ENCODE measurements around the gene FEM1A. TPM values are rescaled to one million over a fixed set of nuclear protein-coding genes. Genes with fewer than 3 reads are reported as not detected.
A peak's percentile ranks its signal among the peaks of the same experiment; 100 is the strongest.
"Not testable (repeated sequence)": the region's sequence is repeated elsewhere in the genome, so short reads cannot be mapped to it uniquely, and the experiment has no call there.

The FEM1A gene
- total RNA-seq, 4 donors from 2014 or later = 16.8 to 22.7 (median 18.4) TPM

GRCh38 chr19:4816202-4816949, 24.8 kb downstream of the FEM1A start:
- TF ChIP-seq CTCF (IDR thresholded peaks at IDR 0.05) = no peak
- TF ChIP-seq POLR2A (IDR thresholded peaks at IDR 0.05) = no peak
- Histone ChIP-seq H3K27ac (peak overlapping the region in 3 of 4 donors; percentile 34 to 69 (median 36)), H3K4me1 (peaks cover 19 to 45% (median 22%) of the 10 kb centered on the region in 3 donors), H3K9me3 (no peaks in the 10 kb centered on the region), H3K4me3 (peak overlapping the region in 1 of 4 donors; percentile 6), H3K36me3 (peaks cover 10 to 43% (median 12%) of the 10 kb centered on the region in 3 donors), H3K27me3 (no peaks in the 10 kb centered on the region)
- WGBS, 2 donors = 88 to 90% methylated on average over 8 to 15 of the region's 35 CpGs
- intact Hi-C loops (cut with DNase I) = no loop called here
- no peak for DNase-seq

GRCh38 chr19:4816950-4817278, 25.4 kb downstream of the FEM1A start:
- no peak overlapping the region for H3K27ac ChIP-seq
- 94 to 95% methylated on average over 10 to 14 of the region's 16 CpGs for WGBS, 2 donors
- H3K4me3 ChIP-seq = no peak overlapping the region
- H3K36me3 ChIP-seq = peaks cover 10 to 44% (median 12%) of the 10 kb centered on the region in 3 donors
- peaks cover 18 to 39% (median 22%) of the 10 kb centered on the region in 3 donors for H3K4me1 ChIP-seq
- intact Hi-C loops (cut with DNase I) = no loop called here
- DNase-seq = no peak
- no peak for TF ChIP-seq POLR2A (IDR thresholded peaks at IDR 0.05)
- TF ChIP-seq CTCF (IDR thresholded peaks at IDR 0.05) = no peak
- H3K9me3 ChIP-seq = no peaks in the 10 kb centered on the region
- no peaks in the 10 kb centered on the region for H3K27me3 ChIP-seq

GRCh38 chr19:4817467-4818277, 26.1 kb downstream of the FEM1A start:
- no peaks in the 10 kb centered on the region for H3K9me3 ChIP-seq
- H3K36me3 ChIP-seq = peaks cover 10 to 50% (median 12%) of the 10 kb centered on the region in 3 donors
- H3K4me1 ChIP-seq = peaks cover 10 to 32% (median 19%) of the 10 kb centered on the region in 3 donors
- intact Hi-C loops (cut with DNase I) = no loop called here
- WGBS, 2 donors = 84 to 88% methylated on average over 5 to 13 of the region's 32 CpGs
- no peaks in the 10 kb centered on the region for H3K27me3 ChIP-seq
- H3K4me3 ChIP-seq = no peak overlapping the region
- TF ChIP-seq POLR2A (IDR thresholded peaks at IDR 0.05) (no peak), CTCF (IDR thresholded peaks at IDR 0.05) (no peak)
- DNase-seq = no peak
- H3K27ac ChIP-seq = no peak overlapping the region

- H3K36me3 ChIP-seq = peaks cover 10 to 76% (median 12%) of the 10 kb centered on the region in 3 donors
- no peaks in the 10 kb centered on the region for H3K27me3 ChIP-seq
- H3K9me3 ChIP-seq = no peaks in the 10 kb centered on the region
- H3K4me1 ChIP-seq = peaks cover 0 to 2% (median under 1%) of the 10 kb centered on the region in 3 donors
- intact Hi-C loops (cut with DNase I) = no loop called here
- no peak for DNase-seq
- no peak overlapping the region for H3K4me3 ChIP-seq
- WGBS, 2 donors = 68 to 90% methylated on average over 4 of the region's 4 CpGs
- H3K27ac ChIP-seq = no peak overlapping the region
- TF ChIP-seq CTCF (IDR thresholded peaks at IDR 0.05) (no peak), POLR2A (IDR thresholded peaks at IDR 0.05) (no peak)
Observed at GRCh38 chr19:4821265-4821664, 29.7 kb downstream of the FEM1A start.

- H3K4me1 ChIP-seq; intact Hi-C loops (cut with DNase I); H3K27me3 ChIP-seq; DNase-seq; H3K4me3 ChIP-seq; H3K27ac ChIP-seq; H3K9me3 ChIP-seq: not testable (repeated sequence)
- 93 to 96% methylated on average over 1 to 7 of the region's 7 CpGs for WGBS, 2 donors
- peaks cover 7 to 68% (median 10%) of the 10 kb centered on the region in 3 donors for H3K36me3 ChIP-seq
Observed at GRCh38 chr19:4822354-4822753, 30.8 kb downstream of the FEM1A start.
